C4-2B (cell line): ENCODE results near the gene HSPA12A.

Experiments used
- CTCF ChIP-seq: fragments of 450-650 bp; conservative IDR thresholded peaks from 2 replicates; pipeline ENCODE4 v1.5.1; 2017; ENCODE audit warnings: mild to moderate bottlenecking
- ZFX ChIP-seq: fragments of 450-650 bp; IDR thresholded peaks from 2 replicates; pipeline ENCODE4 v1.6.1; 2017

GRCh38 chr10:116787053-116787659, 44.8 kb upstream of the HSPA12A start:
- TF ChIP-seq CTCF (no peak), ZFX (no peak)
